H1 (cell line): Measurements from ENCODE around the gene SPATA13. TPM values are rescaled to one million over a fixed set of nuclear protein-coding genes. Genes with fewer than 3 reads are reported as not detected.
"Not testable (repeated sequence)": the region's sequence is repeated elsewhere in the genome, so short reads cannot be mapped to it uniquely, and the experiment has no call there.

Experiments
- CTCF ChIA-PET: fragments of 300-600 bp; sonication (Branson Sonifier 250); formaldehyde crosslinking; loops from one replicate; lab custom pipeline; 2021; ENCODE audit not compliant: partially characterized antibody; lab: Charles Lee
- POLR2A ChIA-PET: fragments of 300-600 bp; sonication (Branson Sonifier 250); formaldehyde crosslinking; loops from one replicate; lab custom pipeline; 2021; ENCODE audit warnings: inconsistent platforms; ENCODE audit not compliant: partially characterized antibody; lab: Charles Lee
- DNase-seq, 2 experiments: peaks; one replicate each; pipeline versions ENCODE4 v3.0.0 to v3.0.0-alpha.2; 2010 to 2022; ENCODE audit warnings: low spot score in 2 of 2, low read depth in 1 of 2, mixed read lengths in 1 of 2
- FAIRE-seq: peaks from 2 replicates; lab custom pipeline; 2011; peaks lifted over from hg19 to GRCh38; lab: Jason Lieb, UNC
- H2AFZ ChIP-seq: 2 replicates; pipeline ENCODE4 v1.8.1; 2012; ENCODE audit warnings: low read length, inconsistent platforms
- H2AK5ac ChIP-seq: 2 replicates; pipeline ENCODE4 v1.6.1; 2013; ENCODE audit warnings: low read depth, low read length
- H2BK120ac ChIP-seq: replicated peaks from 2 replicates; pipeline ENCODE3; 2013; ENCODE audit warnings: low read depth, low read length, inconsistent platforms
- H2BK12ac ChIP-seq: 2 replicates; pipeline ENCODE4 v1.6.1; 2013; ENCODE audit warnings: low read depth, low read length
- H2BK15ac ChIP-seq: 2 replicates; pipeline ENCODE4 v1.6.1; 2013; ENCODE audit warnings: low read length
- H2BK20ac ChIP-seq: 2 replicates; pipeline ENCODE4 v1.6.1; 2013; ENCODE audit warnings: low read length
- H2BK5ac ChIP-seq: 2 replicates; pipeline ENCODE4 v1.6.1; 2013; ENCODE audit warnings: low read depth, low read length
- H3K14ac ChIP-seq: 2 replicates; pipeline ENCODE4 v1.6.1; 2013; ENCODE audit warnings: inconsistent platforms; ENCODE audit not compliant: insufficient read length
- H3K18ac ChIP-seq: 2 replicates; pipeline ENCODE4 v1.6.1; 2013; ENCODE audit warnings: low read length; ENCODE audit errors: extremely low read depth
- H3K23ac ChIP-seq: 2 replicates; pipeline ENCODE4 v1.6.1; 2013; ENCODE audit warnings: inconsistent platforms; ENCODE audit not compliant: insufficient read length
- H3K23me2 ChIP-seq: 2 replicates; pipeline ENCODE4 v1.6.1; 2013; ENCODE audit warnings: low read depth, low read length
- H3K27ac ChIP-seq: 2 replicates; pipeline ENCODE4 v1.6.1; 2011; ENCODE audit warnings: low read depth, low read length, inconsistent platforms
- H3K27me3 ChIP-seq, 4 experiments: replicated peaks in 1 of 4; 1 replicate in 1 of 4; 2 replicates in 3 of 4; pipeline versions ENCODE4 v1.6.1 to v1.8.1; 2011 to 2013; ENCODE audit warnings: low read length in 3 of 4, mild to moderate bottlenecking in 3 of 4, inconsistent platforms in 2 of 4, mixed read lengths in 2 of 4, moderate library complexity in 1 of 4; ENCODE audit not compliant: control insufficient read depth in 3 of 4, insufficient read depth in 3 of 4; ENCODE audit errors: extremely low read depth in 1 of 4
- H3K36me3 ChIP-seq, 4 experiments: 2 replicates each; pipeline versions ENCODE4 v1.6.1 to v1.8.1; 2011 to 2013; ENCODE audit warnings: mild to moderate bottlenecking in 4 of 4, low read length in 3 of 4, moderate library complexity in 2 of 4, control low read depth in 1 of 4, inconsistent platforms in 1 of 4; ENCODE audit not compliant: insufficient read depth in 4 of 4, control insufficient read depth in 2 of 4
- H3K4ac ChIP-seq: replicated peaks from 2 replicates; pipeline ENCODE3; 2013; ENCODE audit warnings: low read length, low read depth, mixed read lengths, inconsistent platforms; ENCODE audit not compliant: insufficient read length
- H3K4me1 ChIP-seq, 4 experiments: replicated peaks in 1 of 4; 1 replicate in 1 of 4; 2 replicates in 3 of 4; pipeline versions ENCODE4 v1.6.1 to v1.8.1; 2011 to 2013; ENCODE audit warnings: low read length in 3 of 4, inconsistent platforms in 2 of 4, mixed read lengths in 1 of 4; ENCODE audit not compliant: insufficient read depth in 4 of 4, control insufficient read depth in 3 of 4
- H3K4me2 ChIP-seq, 2 experiments: 2 replicates each; pipeline versions ENCODE4 v1.6.1 to v1.8.1; 2011 to 2013; ENCODE audit warnings: low read depth in 2 of 2, low read length in 2 of 2, control low read depth in 1 of 2, inconsistent platforms in 1 of 2, mild to moderate bottlenecking in 1 of 2; ENCODE audit not compliant: insufficient read depth in 1 of 2
- H3K4me3 ChIP-seq, 4 experiments: fragments of 200-600, 300-600 bp in 1 of 4; sonication (generic), shearing (Covaris generic), sonication (Bioruptor Twin) in 1 of 4; 2 replicates each; pipeline versions ENCODE4 v1.5.1 to v1.8.1; 2011 to 2016; ENCODE audit warnings: low read length in 4 of 4, low read depth in 3 of 4, control low read depth in 2 of 4, inconsistent platforms in 2 of 4, mild to moderate bottlenecking in 2 of 4, mixed read lengths in 1 of 4, moderate library complexity in 1 of 4; ENCODE audit not compliant: insufficient read depth in 2 of 4; ENCODE audit errors: extremely low read depth in 1 of 4
- H3K56ac ChIP-seq: replicated peaks from 2 replicates; pipeline ENCODE3; 2013; ENCODE audit warnings: low read depth, mild to moderate bottlenecking, mixed read lengths, low read length, inconsistent platforms; ENCODE audit not compliant: insufficient read length
- H3K79me1 ChIP-seq: 2 replicates; pipeline ENCODE4 v1.6.1; 2013; ENCODE audit warnings: low read depth, low read length, control low read depth
- H3K79me2 ChIP-seq, 2 experiments: 2 replicates each; pipeline versions ENCODE4 v1.6.1 to v1.8.1; 2012 to 2013; ENCODE audit warnings: low read length in 2 of 2, mild to moderate bottlenecking in 2 of 2, inconsistent platforms in 1 of 2; ENCODE audit not compliant: insufficient read depth in 2 of 2, control insufficient read depth in 1 of 2
- H3K9ac ChIP-seq, 4 experiments: replicated peaks in 1 of 4; 1 replicate in 1 of 4; 2 replicates in 3 of 4; pipeline versions ENCODE4 v1.6.1 to v1.8.1; 2011 to 2013; ENCODE audit warnings: low read depth in 3 of 4, low read length in 3 of 4, control low read depth in 2 of 4, mild to moderate bottlenecking in 2 of 4, moderate library complexity in 2 of 4, inconsistent platforms in 1 of 4; ENCODE audit errors: extremely low read depth in 1 of 4
- H3K9me3 ChIP-seq, 2 experiments: 2 replicates each; pipeline versions ENCODE4 v1.6.1 to v1.8.1; 2012 to 2013; ENCODE audit warnings: mild to moderate bottlenecking in 2 of 2, moderate library complexity in 2 of 2, control low read depth in 1 of 2, inconsistent platforms in 1 of 2, low read depth in 1 of 2, low read length in 1 of 2, mixed read lengths in 1 of 2; ENCODE audit not compliant: insufficient read depth in 2 of 2
- H4K20me1 ChIP-seq, 2 experiments: replicated peaks in 1 of 2; 2 replicates each; pipeline versions ENCODE3 to v1.8.1; 2011 to 2013; ENCODE audit warnings: inconsistent platforms in 2 of 2, low read length in 2 of 2, mild to moderate bottlenecking in 1 of 2; ENCODE audit not compliant: insufficient read depth in 2 of 2, control insufficient read depth in 1 of 2
- H4K5ac ChIP-seq: 2 replicates; pipeline ENCODE4 v1.6.1; 2013; ENCODE audit warnings: low read length, low read depth, mixed read lengths, inconsistent platforms; ENCODE audit not compliant: insufficient read length
- H4K8ac ChIP-seq: 2 replicates; pipeline ENCODE4 v1.8.0; 2013; ENCODE audit warnings: mild to moderate bottlenecking, moderate library complexity, low read length, inconsistent platforms; ENCODE audit not compliant: insufficient read depth; ENCODE audit errors: extremely low read depth
- H4K91ac ChIP-seq: replicated peaks from 2 replicates; pipeline ENCODE3; 2013; ENCODE audit warnings: low read length, mixed read lengths, inconsistent platforms; ENCODE audit not compliant: insufficient read length
- WGBS, 2 experiments: shearing (Covaris generic) in 1 of 2; methylation state at CpG; one replicate each; pipeline versions ENCODE4 v1.1.6 to v1.1.7; 2013 to 2015; ENCODE audit warnings: low lambda C conversion rate in 2 of 2, mixed read lengths in 2 of 2, inconsistent platforms in 1 of 2, low coverage in 1 of 2, missing lambda C conversion rate in 1 of 2; ENCODE audit not compliant: insufficient replicate concordance in 2 of 2, insufficient coverage in 1 of 2, insufficient read length in 1 of 2; ENCODE audit errors: extremely low coverage in 1 of 2, missing lambda C conversion rate in 1 of 2; 5-methylcytosine and 5-hydroxymethylcytosine counted together
- polyA plus RNA-seq, 7 experiments: library from polyadenylated mRNA; depleted of rRNA in 3 of 7; stranded (reverse) in 5 of 7; unstranded in 2 of 7; fragments of >200 nt in 5 of 7; fragments of 200-250 nt in 2 of 7; gene quantifications; 1 replicate in 5 of 7; 2 replicates in 1 of 7; 4 replicates in 1 of 7; pipeline versions ENCODE4 v1.2.1 to v1.2.3, GENCODE V29; 2011 to 2013; ENCODE audit warnings: missing spikeins in 2 of 7, mixed read lengths in 2 of 7
- total RNA-seq: library from RNA; stranded (reverse); fragmentation: NEBNext Ultra II Directional; extraction: Animal tissue kit (Norgen Biotek cat#: 25700); gene quantifications from 2 replicates; pipeline ENCODE4 v1.2.1, GENCODE V29; 2021

Gene SPATA13
- total and polyA plus RNA-seq, 2 of the 8 experiments (the other 6 are each of a cell fraction or from before 2014, with no cell fraction given), result 12.6 to 30.9 TPM

- H4K5ac ChIP-seq, H3K4me1 ChIP-seq, H3K79me2 ChIP-seq, DNase-seq, H4K91ac ChIP-seq, CTCF ChIA-PET, H4K8ac ChIP-seq, H3K23ac ChIP-seq, FAIRE-seq, H4K20me1 ChIP-seq, H3K79me1 ChIP-seq, H2AFZ ChIP-seq, H2BK15ac ChIP-seq, H2BK12ac ChIP-seq, H2BK120ac ChIP-seq, H3K4me3 ChIP-seq, H3K23me2 ChIP-seq, H3K27me3 ChIP-seq, H2BK20ac ChIP-seq, H3K36me3 ChIP-seq, H2BK5ac ChIP-seq, H2AK5ac ChIP-seq, H3K27ac ChIP-seq, H3K56ac ChIP-seq, H3K9ac ChIP-seq, H3K18ac ChIP-seq, H3K14ac ChIP-seq, H3K9me3 ChIP-seq, H3K4me2 ChIP-seq, POLR2A ChIA-PET, H3K4ac ChIP-seq: not testable (repeated sequence)
- 93% methylated on average over 6 of the region's 6 CpGs; no CpG with 5 or more reads in 1 of the 2 experiments for WGBS, 2 experiments
These were observed 159.1 kb downstream of the SPATA13 start for GRCh38 chr13:24319641-24320040.

GRCh38 chr13:24321416-24321815 lies 160.9 kb downstream of the SPATA13 start:
- H2BK5ac ChIP-seq, FAIRE-seq, H3K36me3 ChIP-seq, H3K4me1 ChIP-seq, H3K27me3 ChIP-seq, H3K4me2 ChIP-seq, H4K20me1 ChIP-seq, H4K91ac ChIP-seq, H2BK15ac ChIP-seq, H4K5ac ChIP-seq, H2AK5ac ChIP-seq, H3K79me1 ChIP-seq, H3K23ac ChIP-seq, H2AFZ ChIP-seq, H2BK20ac ChIP-seq, H2BK120ac ChIP-seq, H3K27ac ChIP-seq, H3K79me2 ChIP-seq, H3K14ac ChIP-seq, DNase-seq, POLR2A ChIA-PET, H3K23me2 ChIP-seq, H3K9me3 ChIP-seq, H3K56ac ChIP-seq, H3K4ac ChIP-seq, H3K18ac ChIP-seq, H4K8ac ChIP-seq, H3K9ac ChIP-seq, H2BK12ac ChIP-seq, H3K4me3 ChIP-seq: not testable (repeated sequence)
- 88% methylated on average over 8 of the region's 8 CpGs; no CpG with 5 or more reads in 1 of the 2 experiments for WGBS, 2 experiments
- CTCF ChIA-PET, result interaction anchor here (0.7 to 1.8 kb wide), 2 partner anchors 131 to 233 kb away, joined by 3 to 11 read pairs; no protein-coding TSS in a partner anchor
